Measurements from ENCODE around the gene LTB.

LTB gene

GRCh38 chr6:31621320-31621939 is 39.2 kb upstream of the LTB start:
- no peaks in the 10 kb centered on the region for H3K27me3 ChIP-seq (replicated peaks; ENCODE audit: control insufficient read depth, insufficient read depth, low read length)
- peak overlapping the region; percentile 98 for H3K4me3 ChIP-seq (replicated peaks; ENCODE audit: low read depth, low read length)
- peaks cover 26% of the 10 kb centered on the region for H3K36me3 ChIP-seq (ENCODE audit: control insufficient read depth, insufficient read depth, low read length)
- no peak for TF ChIP-seq CTCF (IDR thresholded peaks at IDR 0.05; ENCODE audit: insufficient read depth, low read length, poor library complexity, severe bottlenecking)
- no peak for DNase-seq (ENCODE audit: extremely low read depth, insufficient read length)

- DNase-seq (ENCODE audit: extremely low read depth, insufficient read length), result no peak
- Histone ChIP-seq H3K27me3 (replicated peaks; ENCODE audit: control insufficient read depth, insufficient read depth, low read length) (no peaks in the 10 kb centered on the region), H3K4me3 (replicated peaks; ENCODE audit: low read depth, low read length) (peak within 1 kb of the TSS; percentile 98), H3K36me3 (ENCODE audit: control insufficient read depth, insufficient read depth, low read length) (peaks cover 22% of the 10 kb centered on the region)
- TF ChIP-seq CTCF (IDR thresholded peaks at IDR 0.05; ENCODE audit: insufficient read depth, low read length, poor library complexity, severe bottlenecking), result no peak
Observed at GRCh38 chr6:31620586-31621319, 38.5 kb upstream of the LTB start, which contains the start of gene PRRC2A. TSS of gene PRRC2A (plus strand) at chr6:31620715. CDS start at chr6:31622790, 2,075 bp downstream.

- no peak for TF ChIP-seq CTCF (IDR thresholded peaks at IDR 0.05; ENCODE audit: insufficient read depth, low read length, poor library complexity, severe bottlenecking)
- DNase-seq (ENCODE audit: extremely low read depth, insufficient read length), result peak; percentile 99
- Histone ChIP-seq H3K36me3 (ENCODE audit: control insufficient read depth, insufficient read depth, low read length) (peaks cover 14% of the 10 kb centered on the region), H3K4me3 (replicated peaks; ENCODE audit: low read depth, low read length) (peak overlapping the region; percentile 78), H3K27me3 (replicated peaks; ENCODE audit: control insufficient read depth, insufficient read depth, low read length) (no peaks in the 10 kb centered on the region)
Observed at GRCh38 chr6:31619805-31620585, 37.8 kb upstream of the LTB start.

- H3K27me3 ChIP-seq (replicated peaks; ENCODE audit: control insufficient read depth, insufficient read depth, low read length), result no peaks in the 10 kb centered on the region
- DNase-seq (ENCODE audit: extremely low read depth, insufficient read length), result no peak
- no peaks in the 10 kb centered on the region for H3K36me3 ChIP-seq (ENCODE audit: control insufficient read depth, insufficient read depth, low read length)
- no peak overlapping the region for H3K4me3 ChIP-seq (replicated peaks; ENCODE audit: low read depth, low read length)
- no peak for TF ChIP-seq CTCF (IDR thresholded peaks at IDR 0.05; ENCODE audit: insufficient read depth, low read length, poor library complexity, severe bottlenecking)
Observed at GRCh38 chr6:31617010-31617409, 34.8 kb upstream of the LTB start.

GRCh38 chr6:31615748-31616147 is 33.5 kb upstream of the LTB start:
- no peaks in the 10 kb centered on the region for H3K27me3 ChIP-seq (replicated peaks; ENCODE audit: control insufficient read depth, insufficient read depth, low read length)
- peak overlapping the region; percentile 47 for H3K4me3 ChIP-seq (replicated peaks; ENCODE audit: low read depth, low read length)
- no peak for TF ChIP-seq CTCF (IDR thresholded peaks at IDR 0.05; ENCODE audit: insufficient read depth, low read length, poor library complexity, severe bottlenecking)
- DNase-seq (ENCODE audit: extremely low read depth, insufficient read length), result no peak
- H3K36me3 ChIP-seq (ENCODE audit: control insufficient read depth, insufficient read depth, low read length), result no peaks in the 10 kb centered on the region

All from GM06990 (cell line).